Renal pelvis (tissue), 4 donors: ENCODE measurements around the gene MTM1. TPM values are rescaled to one million over a fixed set of nuclear protein-coding genes. Genes with fewer than 3 reads are reported as not detected.

Source experiments
- DNase-seq: peaks from one replicate; pipeline ENCODE4 v3.0.0-alpha.2; 2013
- polyA plus RNA-seq, 3 donors: library from polyadenylated mRNA; unstranded; fragments of 120-200 nt; gene quantifications; one replicate each; pipeline ENCODE4 v1.2.1, GENCODE V29; 2013; ENCODE audit not compliant: insufficient read length in 3 of 3

MTM1 gene
- polyA plus RNA-seq, 3 donors: 9.8 to 13.7 (median 13.7) TPM

DNA sequence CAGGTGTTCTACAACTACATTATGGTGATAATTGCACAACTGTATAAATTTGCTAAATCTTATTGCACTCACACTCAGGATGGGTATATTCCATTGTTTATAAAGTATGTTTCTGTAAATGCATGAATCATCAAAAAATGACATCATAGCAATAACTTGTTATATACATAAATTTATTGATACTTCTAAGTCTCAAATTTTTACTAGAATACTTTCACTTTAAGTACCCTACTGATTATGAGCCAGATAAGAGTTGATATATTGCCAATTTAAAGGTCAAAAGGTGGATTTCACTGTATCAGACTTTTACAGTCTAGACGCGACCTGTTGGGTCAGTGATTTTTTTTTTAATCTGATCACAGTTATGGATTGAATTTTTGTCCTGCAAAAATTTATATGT is 87.4 kb downstream of the MTM1 start:
- no peak for DNase-seq

DNA sequence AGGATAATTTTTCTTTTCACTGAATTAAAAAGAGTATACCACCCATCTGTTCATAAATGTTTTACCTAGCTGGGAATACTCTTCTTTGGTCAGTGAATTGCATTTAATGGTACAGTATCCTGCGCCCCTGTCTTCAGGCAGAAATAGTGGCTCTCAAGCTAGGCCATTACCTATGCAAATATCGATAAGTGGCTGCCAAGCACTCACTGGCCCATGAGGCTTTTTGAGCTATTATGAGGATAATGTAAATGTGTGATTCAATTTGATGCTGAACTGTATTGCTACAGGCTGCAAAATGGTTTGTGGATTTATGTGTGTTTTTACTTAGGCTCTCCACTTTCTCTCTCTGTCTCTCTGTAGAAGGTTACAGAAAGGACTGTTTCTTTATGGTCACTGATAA is 94.7 kb downstream of the MTM1 start:
- no peak for DNase-seq

DNA sequence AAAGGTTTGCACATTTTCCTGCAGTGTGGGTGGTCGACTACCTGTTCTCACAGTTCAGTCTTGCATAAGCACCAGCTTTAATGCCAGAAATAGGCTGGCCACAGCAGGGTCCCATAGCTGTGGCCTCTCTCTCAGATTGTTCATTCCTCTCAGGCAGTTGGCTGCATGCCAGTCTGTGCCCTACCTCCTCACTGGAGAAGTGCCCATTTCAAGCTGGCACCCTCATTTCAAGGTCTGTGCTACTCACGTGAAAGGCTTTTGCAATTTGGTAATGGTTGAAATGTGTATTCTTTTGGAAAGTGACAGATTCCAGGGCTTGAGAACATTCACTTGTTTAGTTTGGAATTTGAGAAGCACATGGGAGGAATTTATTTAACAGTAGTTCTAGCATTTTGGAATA is 95.9 kb downstream of the MTM1 start:
- no peak for DNase-seq

DNA sequence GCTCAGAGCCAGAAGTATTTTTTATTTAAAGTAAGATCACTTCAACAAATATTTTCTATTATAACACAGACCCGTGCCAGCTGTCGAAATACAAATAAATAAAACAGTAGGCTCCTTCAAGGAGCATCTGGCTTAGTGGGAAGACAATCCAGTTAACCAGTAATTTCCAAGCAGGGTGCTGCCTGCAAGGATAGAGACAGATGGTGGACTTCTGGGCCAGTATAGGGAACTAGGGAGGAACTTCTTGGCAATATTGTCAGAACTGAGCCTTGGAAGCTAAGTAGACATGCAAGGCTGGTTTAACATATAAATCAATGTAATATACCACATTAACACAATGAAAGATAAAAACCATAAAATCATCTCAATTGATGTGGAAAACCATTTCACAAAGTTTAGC is 107.8 kb downstream of the MTM1 start:
- no peak for DNase-seq

DNA sequence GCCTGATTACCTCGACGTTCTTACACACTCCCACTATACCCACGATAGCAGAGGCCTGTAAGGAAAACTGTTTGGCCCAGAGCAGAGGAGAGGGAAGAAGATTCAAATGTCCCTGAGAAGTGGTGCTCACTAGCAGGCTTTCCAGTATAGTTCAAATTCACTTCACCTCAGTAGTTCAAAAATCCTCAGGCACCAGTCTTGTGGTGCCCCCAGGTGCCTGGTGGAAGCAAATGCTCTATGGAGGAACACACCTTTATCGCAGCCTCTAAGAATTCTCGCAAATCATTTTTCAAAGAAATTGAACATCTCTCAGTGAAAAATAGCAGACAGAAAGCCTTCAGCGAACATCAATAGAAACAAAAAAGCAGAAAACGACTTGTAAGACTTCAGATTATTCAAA is 112.6 kb downstream of the MTM1 start:
- DNase-seq: no peak

DNA sequence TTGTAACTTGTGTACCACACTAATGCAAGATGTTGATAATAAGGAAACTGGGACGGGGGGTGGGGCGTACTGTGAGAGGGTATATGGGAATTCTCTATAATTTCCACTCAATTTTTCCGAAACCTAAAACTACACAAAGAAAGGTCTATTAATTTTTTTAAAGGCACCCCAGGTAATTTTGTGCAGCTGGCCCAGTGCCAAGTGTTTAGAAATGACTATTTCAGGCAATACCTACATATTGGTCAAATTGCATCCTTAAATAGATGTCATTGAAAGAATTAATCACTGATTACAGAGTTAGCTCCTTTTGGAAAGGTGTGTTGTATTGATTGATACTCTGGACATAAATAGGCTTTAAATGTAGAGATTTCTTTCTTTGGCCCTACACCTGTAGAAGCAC is 114.7 kb downstream of the MTM1 start:
- no peak for DNase-seq

DNA sequence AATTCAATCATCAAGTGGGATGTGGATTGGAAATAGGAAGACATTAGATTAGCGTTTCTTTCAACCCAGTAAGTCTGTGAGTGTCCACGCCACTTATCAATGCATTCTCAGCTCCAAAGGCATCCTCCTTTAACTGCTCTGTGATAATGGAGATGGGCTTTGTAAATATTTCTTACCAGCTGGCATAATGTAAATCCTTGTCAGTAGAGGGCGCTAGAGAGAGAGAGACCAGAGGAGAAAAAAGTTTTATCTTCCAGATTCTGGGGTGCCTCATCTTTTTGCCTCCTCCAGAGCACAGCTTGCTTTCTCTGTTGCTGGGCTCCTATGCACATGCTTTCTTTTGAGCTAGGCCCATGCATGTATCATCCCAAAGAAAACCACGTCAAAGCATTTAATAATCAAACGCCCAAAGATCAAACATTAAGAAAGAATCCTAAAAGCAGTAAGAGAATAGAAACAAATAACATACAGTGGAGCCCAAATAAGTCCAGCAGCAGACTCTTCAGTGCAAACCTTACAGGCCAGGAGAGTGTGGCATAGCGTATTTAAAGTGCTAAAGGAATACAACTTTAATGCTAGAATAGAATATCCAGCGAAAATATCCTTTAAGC is 115.2 kb downstream of the MTM1 start:
- no peak for DNase-seq

DNA sequence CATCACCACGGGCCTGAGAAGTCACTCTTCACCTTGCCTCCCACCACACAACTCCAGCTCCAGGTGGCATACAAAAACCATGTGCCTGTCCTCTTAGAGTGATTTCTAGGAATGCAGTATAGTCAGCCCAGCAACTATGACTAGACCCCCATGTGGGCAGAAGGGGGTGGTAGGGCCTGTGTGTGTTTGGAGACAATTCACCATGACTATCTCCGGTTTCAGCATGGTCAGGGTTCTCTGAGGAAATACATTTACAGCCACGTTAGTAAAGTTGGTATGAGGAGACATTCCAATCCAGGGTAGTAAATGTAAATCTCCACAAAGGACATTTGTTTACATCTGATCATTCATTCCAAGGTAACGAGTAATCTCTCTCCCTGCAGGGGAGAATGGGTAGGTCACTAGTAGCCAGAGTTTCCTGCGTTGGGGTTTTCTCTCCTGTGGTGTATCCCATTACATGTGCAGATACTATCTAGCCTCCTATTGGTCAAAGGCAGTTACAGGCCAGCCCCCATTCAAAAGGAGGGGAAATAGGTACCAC is 120.6 kb downstream of the MTM1 start:
- DNase-seq: no peak

DNA sequence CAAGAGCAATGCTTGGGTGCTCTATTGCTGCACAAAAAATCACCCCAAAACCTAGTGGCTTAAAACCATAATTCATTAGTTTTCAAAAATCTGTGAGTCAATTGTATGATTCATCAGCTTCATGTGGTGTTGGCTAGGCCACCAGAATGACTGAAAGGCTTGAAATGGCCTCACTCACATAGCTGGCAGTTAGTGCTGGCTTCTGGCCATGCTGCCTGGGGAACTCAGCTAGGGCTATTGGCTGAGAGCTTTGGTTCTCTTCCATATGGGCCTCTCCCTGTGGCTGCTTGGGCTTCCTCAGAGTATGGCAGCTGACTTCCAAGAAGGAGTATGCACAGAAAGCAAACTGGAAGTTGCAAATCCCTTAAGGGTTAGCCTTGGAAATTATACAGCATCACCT is 121.7 kb downstream of the MTM1 start:
- DNase-seq: no peak

DNA sequence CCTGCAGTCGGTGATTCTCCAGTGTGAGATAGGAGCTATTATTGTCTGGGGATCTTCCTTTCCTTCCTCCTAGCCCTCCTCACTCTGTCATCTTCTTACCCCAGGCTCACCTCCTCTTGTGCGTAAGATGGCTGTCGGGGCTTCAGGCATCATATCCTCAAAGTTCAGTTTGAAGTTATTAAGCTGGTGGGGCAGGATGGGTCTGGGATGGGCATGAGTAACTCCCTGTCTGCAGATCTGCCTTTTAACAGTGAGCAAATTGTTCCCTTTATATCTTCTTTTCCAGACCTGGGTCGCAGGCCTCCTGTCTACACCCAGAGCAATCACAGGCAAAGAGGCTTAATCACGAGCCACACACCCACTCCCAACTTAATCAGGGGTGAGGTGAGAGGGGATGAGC is 123.9 kb downstream of the MTM1 start:
- no peak for DNase-seq

DNA sequence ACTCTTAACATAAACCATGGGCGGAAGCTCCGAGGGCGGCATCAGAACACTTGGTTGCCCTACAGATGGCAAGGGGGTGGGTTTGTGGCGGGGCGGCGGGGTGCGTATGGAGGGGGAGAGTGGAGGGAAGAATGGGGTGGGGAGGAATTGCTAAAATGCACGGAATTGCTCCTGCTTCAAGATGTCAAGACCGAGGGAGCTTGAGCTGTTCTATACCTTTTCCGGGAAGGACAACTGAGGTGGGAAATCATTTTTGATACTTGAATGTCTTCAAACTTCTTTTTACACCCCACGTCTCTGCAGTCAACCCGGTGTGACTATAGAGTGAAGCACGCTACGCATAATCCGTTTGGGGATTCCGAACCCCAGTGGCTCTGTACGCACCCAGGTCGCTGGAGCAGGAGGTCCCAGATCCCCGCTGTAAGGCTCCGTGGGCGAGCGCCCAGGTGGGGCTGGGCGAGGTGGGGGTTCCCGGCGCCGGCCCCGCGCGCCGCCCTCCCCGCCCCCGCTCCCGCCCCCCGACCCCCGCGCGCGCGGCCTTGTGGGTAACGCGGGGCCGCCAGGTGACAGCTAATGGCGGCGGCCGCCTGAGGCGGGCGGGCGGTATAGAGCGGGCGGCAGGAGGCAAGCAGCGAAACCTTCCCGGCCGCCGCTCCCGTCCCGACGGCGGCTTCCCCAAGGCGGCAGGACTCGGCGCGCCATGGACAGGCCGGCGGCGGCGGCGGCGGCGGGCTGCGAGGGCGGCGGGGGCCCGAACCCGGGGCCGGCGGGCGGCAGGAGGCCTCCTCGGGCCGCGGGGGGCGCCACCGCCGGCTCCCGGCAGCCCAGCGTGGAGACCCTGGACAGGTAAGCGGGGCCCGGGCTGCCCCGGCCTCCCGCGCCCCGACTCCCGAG is 124.7 kb downstream of the MTM1 start, which contains the start of gene MTMR1:
Gene MTMR1 (plus strand): TSS at position 566 of the 894 bp plus-strand sequence. CDS start 135 bp downstream, at position 701.
- peak; percentile 27 for DNase-seq

DNA sequence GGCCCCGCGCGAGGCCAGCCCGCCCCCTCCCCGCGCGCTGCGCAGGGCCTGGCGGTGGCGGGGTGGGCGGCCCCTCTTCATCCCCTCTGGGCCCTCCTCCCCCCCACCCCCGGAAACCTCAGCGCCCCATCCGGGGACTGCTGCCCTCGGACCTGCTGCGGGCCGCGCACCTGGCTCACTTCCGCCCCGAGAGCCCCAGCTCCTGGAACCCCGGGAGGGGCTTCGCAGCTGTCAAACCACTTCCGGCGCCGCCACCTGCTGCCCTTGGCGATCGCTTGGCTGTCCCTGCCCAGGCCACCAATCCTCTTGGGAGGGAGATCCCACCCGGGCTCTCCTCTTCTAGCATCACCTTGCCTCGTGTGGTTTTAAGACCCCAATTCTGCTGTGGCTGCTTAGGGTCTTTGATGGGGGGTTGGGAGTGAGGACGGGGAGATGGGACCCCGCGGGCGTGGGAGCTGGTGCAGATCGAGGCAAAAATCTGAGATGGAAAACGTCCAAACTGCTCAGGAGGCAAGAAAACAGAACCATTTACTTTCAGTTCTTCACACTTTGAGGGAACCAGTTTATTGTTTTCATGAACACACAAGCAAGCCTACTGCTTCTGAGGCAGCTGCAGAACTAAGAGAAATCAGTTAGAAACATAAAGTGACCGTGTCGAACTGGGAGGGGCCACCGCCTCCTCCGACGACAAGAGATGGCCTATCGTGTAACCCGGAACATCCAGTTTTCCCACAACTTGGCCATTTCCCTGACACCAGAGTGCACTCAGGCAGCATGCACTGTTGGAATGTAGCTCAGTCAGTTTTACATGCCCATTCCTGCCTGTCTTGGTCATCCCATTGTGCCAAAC is 125.5 kb downstream of the MTM1 start:
- no peak for DNase-seq

DNA sequence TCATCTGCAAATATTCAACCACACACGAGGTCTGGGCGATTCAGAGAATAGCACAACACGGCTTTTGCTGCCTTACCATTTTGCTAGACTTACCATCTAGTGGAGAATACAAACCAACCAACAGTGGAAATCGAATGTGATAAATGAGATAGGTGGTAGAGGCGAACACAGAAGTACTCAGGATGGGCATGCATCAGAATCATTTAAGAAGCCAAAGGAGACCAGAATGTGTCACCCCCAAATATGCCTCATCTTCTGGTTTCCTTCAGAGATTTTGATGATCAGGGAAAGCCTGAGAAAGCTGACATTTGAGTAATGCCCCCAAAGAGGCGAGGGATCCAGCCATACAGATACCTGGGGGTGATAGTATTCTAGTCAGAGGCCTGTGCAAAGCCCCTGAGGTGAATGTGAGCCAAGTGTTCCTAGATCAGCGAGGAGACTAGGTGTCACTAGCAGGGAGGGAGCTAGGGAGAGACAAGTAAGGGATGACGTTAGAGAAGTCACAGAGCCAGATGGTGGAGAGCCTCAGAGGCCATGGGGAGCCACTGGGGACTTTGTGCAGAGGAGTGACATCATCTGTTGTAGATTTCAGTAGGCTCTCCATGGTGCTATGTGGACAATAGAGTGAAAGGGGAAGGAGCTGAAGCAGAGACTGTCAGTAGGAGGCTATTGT is 126.5 kb downstream of the MTM1 start:
- no peak for DNase-seq

DNA sequence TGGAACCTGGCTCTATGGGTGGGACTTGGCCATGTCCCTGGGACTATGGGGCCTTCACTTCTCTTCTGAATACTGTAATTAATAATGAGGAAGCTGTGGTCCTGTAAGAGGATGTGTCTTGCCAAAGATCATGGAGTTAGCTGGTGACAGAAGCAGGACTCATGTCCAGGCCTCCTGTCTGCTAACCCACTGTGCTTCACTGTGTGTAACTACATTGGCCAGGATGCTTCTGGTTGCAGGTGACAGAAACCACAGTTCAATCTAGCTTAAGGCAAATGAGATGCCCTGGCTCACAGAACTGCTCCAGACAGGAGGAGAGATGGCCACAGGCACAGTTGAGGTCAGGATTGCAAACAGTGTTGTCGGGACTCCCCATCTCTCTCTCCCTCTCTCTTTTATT is 127.9 kb downstream of the MTM1 start:
- DNase-seq: no peak

DNA sequence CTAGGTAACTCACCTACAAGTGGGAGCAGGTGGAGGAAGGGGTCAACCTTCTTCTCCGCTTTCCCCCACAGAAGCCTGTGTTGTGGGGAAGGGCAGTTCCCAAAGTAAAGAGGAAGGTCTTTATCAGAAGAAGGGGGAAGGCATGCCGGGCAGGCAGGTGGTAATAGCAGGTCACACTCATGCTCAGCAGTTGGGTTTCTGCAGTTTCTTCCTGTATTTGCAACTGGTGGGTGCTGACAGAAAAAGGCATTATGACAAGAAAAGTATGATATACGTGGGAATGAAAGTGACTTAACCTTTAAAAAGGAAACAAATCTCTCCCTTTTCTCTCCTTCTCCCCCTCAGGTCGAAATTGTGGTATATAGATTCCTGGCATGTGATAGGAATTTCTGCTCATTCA is 128.4 kb downstream of the MTM1 start:
- no peak for DNase-seq

DNA sequence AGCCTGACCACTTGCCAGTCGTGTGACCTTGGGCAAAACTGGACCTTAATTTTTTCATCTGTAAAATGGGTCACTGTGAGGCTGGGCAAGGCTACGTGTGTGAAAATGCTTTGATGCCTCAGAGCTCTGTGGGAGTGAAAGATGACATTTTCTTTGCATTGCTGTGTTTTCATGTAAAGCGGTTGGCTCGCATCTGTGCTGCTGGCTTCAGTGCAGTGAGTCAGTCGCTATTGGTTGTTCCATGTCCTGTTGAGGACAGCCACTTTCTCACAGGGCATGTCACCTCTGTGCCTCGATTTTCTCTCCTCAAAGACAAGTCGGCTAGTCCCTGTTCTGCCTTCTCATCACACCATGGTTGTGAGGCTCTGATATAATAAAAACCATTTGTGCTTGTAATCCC is 129.2 kb downstream of the MTM1 start:
- DNase-seq: no peak

DNA sequence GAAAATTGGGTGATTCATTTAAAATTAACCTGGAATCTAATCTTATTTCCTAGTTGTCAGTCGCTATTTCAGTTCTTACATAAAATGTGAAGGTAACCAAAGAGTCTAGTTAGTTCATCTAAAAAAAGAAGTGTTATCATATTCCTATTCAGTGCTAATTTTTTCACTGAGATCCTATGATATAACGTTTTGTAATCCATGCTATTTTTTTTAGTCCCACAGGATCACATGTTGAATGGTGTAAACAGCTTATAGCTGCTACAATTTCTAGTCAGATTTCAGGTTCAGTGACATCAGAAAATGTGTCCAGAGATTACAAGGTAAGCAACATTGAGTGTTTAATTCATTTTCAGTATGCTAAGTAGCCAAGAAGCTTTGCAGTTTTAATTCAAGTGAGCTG is 130.6 kb downstream of the MTM1 start:
- DNase-seq: no peak

DNA sequence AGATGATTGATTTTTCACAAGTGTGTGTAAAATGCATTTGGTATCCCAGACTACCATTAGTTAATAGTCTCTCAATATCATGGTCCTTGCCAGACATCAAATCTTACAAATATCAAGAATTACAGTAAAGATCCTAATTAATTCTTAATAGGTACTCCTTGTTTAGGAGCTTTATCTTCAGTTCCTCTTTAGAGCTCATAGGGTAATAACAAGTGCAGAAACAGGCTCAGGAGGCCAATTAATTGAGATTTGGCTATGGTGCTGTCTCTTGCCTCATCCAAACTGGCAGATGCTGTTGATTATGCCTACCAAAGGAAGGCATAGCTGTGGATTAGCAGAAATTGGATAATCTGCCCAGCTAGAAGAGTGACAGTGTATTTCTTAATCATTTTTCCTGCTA is 131.7 kb downstream of the MTM1 start:
- no peak for DNase-seq

DNA sequence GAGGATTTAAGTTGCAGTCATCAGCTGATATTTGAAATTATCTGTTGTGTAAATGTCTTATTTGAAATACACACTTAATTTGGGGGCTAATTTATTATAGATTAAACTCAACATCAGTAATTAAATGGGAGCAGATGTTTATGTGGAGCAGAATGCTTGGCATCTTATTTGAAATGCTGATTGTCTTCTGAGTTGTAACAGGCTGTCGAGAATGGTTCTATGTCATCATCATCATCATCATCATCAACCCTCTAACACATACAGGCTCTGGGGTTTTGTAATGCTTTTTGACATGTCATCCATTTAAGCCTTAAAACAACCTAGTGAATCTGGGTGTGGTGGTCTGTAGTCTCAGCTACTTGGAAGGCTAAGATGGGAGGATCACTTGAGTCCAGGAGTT is 133.0 kb downstream of the MTM1 start:
- DNase-seq: no peak

DNA sequence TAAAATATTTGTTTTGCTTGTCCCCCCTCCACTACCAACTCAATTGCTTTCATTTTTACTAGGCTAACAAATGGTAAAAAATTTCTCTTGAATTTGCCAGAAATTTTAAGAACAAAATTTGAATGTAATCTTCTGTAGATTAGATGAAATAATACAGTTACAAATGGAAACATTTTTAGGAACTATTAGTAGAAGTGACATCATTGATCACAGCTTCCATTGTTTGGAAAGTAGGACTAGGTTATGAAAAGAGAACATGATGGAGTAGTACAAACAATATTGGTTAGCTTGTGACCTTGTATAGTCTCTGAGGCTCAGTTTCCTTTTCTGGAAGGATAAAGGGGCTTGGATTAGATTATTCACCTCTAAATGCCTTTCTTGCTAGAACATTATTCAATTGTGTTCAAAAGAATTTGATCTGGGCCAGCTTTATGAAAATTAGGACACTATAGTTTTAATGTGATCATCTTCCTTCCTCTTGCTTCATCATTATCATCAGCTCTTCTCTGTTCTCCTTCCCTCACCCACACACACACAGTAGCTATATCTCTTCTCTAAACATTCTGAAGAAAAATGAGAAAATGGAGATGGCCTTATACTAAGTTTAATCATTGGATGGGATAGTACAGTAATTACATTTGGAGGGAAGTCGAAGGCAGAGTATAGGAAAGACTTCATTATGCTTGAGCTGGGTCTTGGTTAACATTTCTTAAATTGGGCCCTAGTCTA is 134.7 kb downstream of the MTM1 start:
- DNase-seq: no peak

DNA sequence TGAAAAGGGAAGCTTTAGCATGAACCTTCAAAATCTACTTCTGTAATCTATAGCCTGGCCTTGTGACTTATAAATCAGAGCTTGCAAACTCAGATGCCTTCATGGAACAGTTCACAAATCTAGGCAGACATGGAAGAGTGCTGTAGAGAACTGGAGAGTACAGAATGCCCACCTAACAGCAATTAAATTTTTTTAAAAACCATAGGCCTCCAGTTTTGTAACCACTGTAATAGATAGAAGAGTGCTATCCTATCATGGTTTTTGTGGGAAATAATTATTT is 135.2 kb downstream of the MTM1 start:
- DNase-seq: no peak
